KG1 (cell line): ENCODE data around the gene LRRC4C.

Source experiments
- DNase-seq: peaks from one replicate; lab custom pipeline; 2025; lab: John Stamatoyannopoulos, UW

The LRRC4C gene

GRCh38 chr11:41116970-41117369, 342.5 kb downstream of the LRRC4C start:
- DNase-seq: no peak

GRCh38 chr11:41115066-41115465, 344.4 kb downstream of the LRRC4C start:
- DNase-seq: no peak

GRCh38 chr11:41113160-41113559, 346.3 kb downstream of the LRRC4C start:
- no peak for DNase-seq

GRCh38 chr11:41110527-41110926, 348.9 kb downstream of the LRRC4C start:
- no peak for DNase-seq

- no peak for DNase-seq
These were observed 357.0 kb downstream of the LRRC4C start for GRCh38 chr11:41102471-41102870.

- DNase-seq: no peak
These were observed 359.8 kb downstream of the LRRC4C start for GRCh38 chr11:41099654-41100053.

- DNase-seq: no peak
These were observed 374.3 kb downstream of the LRRC4C start for GRCh38 chr11:41085123-41085522.

GRCh38 chr11:41081756-41082285, 377.6 kb downstream of the LRRC4C start:
- no peak for DNase-seq

- DNase-seq: no peak
These were observed 385.1 kb downstream of the LRRC4C start for GRCh38 chr11:41074318-41074717.

GRCh38 chr11:41065432-41065831, 394.0 kb downstream of the LRRC4C start:
- DNase-seq: no peak

- DNase-seq: no peak
These were observed 401.3 kb downstream of the LRRC4C start for GRCh38 chr11:41058138-41058537.

- DNase-seq: no peak
These were observed 402.4 kb downstream of the LRRC4C start for GRCh38 chr11:41056892-41057569.

GRCh38 chr11:41053894-41054293, 405.6 kb downstream of the LRRC4C start:
- no peak for DNase-seq

GRCh38 chr11:41051919-41052635, 407.4 kb downstream of the LRRC4C start:
- no peak for DNase-seq

GRCh38 chr11:41050791-41051190, 408.7 kb downstream of the LRRC4C start:
- no peak for DNase-seq

GRCh38 chr11:41047229-41047628, 412.2 kb downstream of the LRRC4C start:
- no peak for DNase-seq

- no peak for DNase-seq
These were observed 414.2 kb downstream of the LRRC4C start for GRCh38 chr11:41045266-41045665.

- no peak for DNase-seq
These were observed 414.7 kb downstream of the LRRC4C start for GRCh38 chr11:41044747-41045146.

GRCh38 chr11:41042688-41043087, 416.8 kb downstream of the LRRC4C start:
- DNase-seq: no peak

- no peak for DNase-seq
These were observed 419.0 kb downstream of the LRRC4C start for GRCh38 chr11:41040474-41040873.

GRCh38 chr11:41039592-41039991, 419.9 kb downstream of the LRRC4C start:
- no peak for DNase-seq

- no peak for DNase-seq
These were observed 427.8 kb downstream of the LRRC4C start for GRCh38 chr11:41031551-41032060.

- DNase-seq: no peak
These were observed 439.2 kb downstream of the LRRC4C start for GRCh38 chr11:41020259-41020658.
